Gastrocnemius medialis (tissue), 4 donors: ENCODE measurements around the gene CLEC5A.

Experiments
- CTCF ChIP-seq, 5 experiments: fragments of 450-650 bp in 3 of 5; fragments of 200-600 bp in 2 of 5; sonication (generic) in 2 of 5; IDR thresholded peaks in 4 of 5; conservative IDR thresholded peaks in 1 of 5; 1 replicate in 4 of 5; 2 replicates in 1 of 5; pipeline ENCODE4 v1.5.1; 2016 to 2019; ENCODE audit warnings: antibody characterized with exemption in 5 of 5, mild to moderate bottlenecking in 3 of 5, moderate library complexity in 3 of 5
- POLR2A ChIP-seq, 2 donors: fragments of 450-650 bp; IDR thresholded peaks; one replicate each; pipeline ENCODE4 v1.6.1; 2017; ENCODE audit warnings: antibody characterized with exemption in 2 of 2, mild to moderate bottlenecking in 2 of 2, moderate library complexity in 2 of 2

GRCh38 chr7:141949021-141949420 is 2.2 kb upstream of the CLEC5A start:
- TF ChIP-seq CTCF (IDR thresholded peaks at IDR 0.05 in 4 of 5, conservative IDR thresholded peaks at IDR 0.05 in 1 of 5) (no peak), POLR2A (IDR thresholded peaks at IDR 0.05) (no peak)
